ENCODE data around the gene ENPP1.

ENPP1 gene

DNA sequence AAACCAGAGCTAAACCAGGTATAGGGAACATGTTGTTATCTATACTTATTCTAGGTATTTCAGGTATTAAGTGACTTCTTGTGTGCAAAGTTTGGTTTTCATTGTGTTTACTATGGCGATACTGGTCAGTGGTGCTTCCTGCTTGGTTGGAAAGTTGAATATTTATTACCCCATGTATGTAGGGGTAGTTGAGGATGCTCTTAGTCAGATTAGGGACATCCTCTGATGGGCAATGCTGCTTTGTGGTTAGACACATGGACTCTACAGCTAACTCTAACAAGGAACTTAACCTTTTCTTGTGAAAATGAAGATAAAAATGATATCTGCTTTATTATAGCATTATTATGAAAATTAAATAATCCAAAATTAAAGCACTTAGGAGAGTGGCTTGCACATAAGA lies 44.1 kb upstream of the ENPP1 start:
- ATAC-seq, result no peak
- TF ChIP-seq, protein P1, sequence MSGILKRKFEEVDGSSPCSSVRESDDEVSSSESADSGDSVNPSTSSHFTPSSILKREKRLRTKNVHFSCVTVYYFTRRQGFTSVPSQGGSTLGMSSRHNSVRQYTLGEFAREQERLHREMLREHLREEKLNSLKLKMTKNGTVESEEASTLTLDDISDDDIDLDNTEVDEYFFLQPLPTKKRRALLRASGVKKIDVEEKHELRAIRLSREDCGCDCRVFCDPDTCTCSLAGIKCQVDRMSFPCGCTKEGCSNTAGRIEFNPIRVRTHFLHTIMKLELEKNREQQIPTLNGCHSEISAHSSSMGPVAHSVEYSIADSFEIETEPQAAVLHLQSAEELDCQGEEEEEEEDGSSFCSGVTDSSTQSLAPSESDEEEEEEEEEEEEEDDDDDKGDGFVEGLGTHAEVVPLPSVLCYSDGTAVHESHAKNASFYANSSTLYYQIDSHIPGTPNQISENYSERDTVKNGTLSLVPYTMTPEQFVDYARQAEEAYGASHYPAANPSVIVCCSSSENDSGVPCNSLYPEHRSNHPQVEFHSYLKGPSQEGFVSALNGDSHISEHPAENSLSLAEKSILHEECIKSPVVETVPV (CRISPR knock-in tag; IDR thresholded peaks at IDR 0.05), result no peak
- TF ChIP-seq OSR1 (CRISPR knock-in tag; IDR thresholded peaks at IDR 0.05) (no peak), CSDC2 (CRISPR knock-in tag; IDR thresholded peaks at IDR 0.05) (no peak), BACH2 (CRISPR knock-in tag; IDR thresholded peaks at IDR 0.05; ENCODE audit: borderline replicate concordance) (no peak), ZFP30 (CRISPR knock-in tag; IDR thresholded peaks at IDR 0.05) (no peak), ESRRG (CRISPR knock-in tag; IDR thresholded peaks at IDR 0.05) (no peak), ZNF70 (CRISPR knock-in tag; IDR thresholded peaks at IDR 0.05) (no peak), ZC3H10 (CRISPR knock-in tag; IDR thresholded peaks at IDR 0.05) (no peak)
- TF ChIP-seq, protein P2, sequence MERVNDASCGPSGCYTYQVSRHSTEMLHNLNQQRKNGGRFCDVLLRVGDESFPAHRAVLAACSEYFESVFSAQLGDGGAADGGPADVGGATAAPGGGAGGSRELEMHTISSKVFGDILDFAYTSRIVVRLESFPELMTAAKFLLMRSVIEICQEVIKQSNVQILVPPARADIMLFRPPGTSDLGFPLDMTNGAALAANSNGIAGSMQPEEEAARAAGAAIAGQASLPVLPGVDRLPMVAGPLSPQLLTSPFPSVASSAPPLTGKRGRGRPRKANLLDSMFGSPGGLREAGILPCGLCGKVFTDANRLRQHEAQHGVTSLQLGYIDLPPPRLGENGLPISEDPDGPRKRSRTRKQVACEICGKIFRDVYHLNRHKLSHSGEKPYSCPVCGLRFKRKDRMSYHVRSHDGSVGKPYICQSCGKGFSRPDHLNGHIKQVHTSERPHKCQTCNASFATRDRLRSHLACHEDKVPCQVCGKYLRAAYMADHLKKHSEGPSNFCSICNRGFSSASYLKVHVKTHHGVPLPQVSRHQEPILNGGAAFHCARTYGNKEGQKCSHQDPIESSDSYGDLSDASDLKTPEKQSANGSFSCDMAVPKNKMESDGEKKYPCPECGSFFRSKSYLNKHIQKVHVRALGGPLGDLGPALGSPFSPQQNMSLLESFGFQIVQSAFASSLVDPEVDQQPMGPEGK (CRISPR knock-in tag; IDR thresholded peaks at IDR 0.05; ENCODE audit: borderline replicate concordance), result no peak

DNA sequence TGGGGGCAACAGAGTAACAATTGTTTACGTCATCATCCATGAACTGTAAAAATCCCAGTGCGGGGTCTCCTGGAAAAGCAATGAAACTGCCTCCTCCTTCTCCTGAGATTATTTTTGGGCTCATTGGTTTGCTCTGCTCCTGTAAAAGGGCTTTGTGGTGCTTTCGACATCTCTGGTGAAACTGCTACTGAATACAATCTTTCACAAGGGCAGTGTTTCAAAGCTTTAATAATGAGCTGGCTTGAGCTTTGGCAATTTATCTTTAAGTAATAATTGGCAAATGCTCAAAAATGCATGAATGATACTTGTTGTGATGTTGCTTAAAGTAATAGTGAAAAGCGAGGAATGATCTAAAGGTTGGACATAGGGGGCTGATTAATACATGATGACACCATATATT lies 43.5 kb upstream of the ENPP1 start:
- no peak for ATAC-seq
- TF ChIP-seq ZNF565 (CRISPR knock-in tag; conservative IDR thresholded peaks at IDR 0.05; ENCODE audit: low read depth) (no peak), ZC3H10 (CRISPR knock-in tag; IDR thresholded peaks at IDR 0.05) (no peak), GLIS3 (CRISPR knock-in tag; IDR thresholded peaks at IDR 0.05) (no peak), PPARA (CRISPR knock-in tag; IDR thresholded peaks at IDR 0.05; ENCODE audit: borderline replicate concordance) (no peak), ZFP3 (CRISPR knock-in tag; IDR thresholded peaks at IDR 0.05) (no peak), ZFP30 (CRISPR knock-in tag; IDR thresholded peaks at IDR 0.05) (no peak), TOX (CRISPR knock-in tag; IDR thresholded peaks at IDR 0.05; ENCODE audit: borderline replicate concordance) (no peak), ZNF70 (CRISPR knock-in tag; IDR thresholded peaks at IDR 0.05) (no peak), TCF4 (CRISPR knock-in tag; IDR thresholded peaks at IDR 0.05; ENCODE audit: borderline replicate concordance) (no peak), SNAI2 (CRISPR knock-in tag; IDR thresholded peaks at IDR 0.05) (no peak)
- TF ChIP-seq, protein P3, sequence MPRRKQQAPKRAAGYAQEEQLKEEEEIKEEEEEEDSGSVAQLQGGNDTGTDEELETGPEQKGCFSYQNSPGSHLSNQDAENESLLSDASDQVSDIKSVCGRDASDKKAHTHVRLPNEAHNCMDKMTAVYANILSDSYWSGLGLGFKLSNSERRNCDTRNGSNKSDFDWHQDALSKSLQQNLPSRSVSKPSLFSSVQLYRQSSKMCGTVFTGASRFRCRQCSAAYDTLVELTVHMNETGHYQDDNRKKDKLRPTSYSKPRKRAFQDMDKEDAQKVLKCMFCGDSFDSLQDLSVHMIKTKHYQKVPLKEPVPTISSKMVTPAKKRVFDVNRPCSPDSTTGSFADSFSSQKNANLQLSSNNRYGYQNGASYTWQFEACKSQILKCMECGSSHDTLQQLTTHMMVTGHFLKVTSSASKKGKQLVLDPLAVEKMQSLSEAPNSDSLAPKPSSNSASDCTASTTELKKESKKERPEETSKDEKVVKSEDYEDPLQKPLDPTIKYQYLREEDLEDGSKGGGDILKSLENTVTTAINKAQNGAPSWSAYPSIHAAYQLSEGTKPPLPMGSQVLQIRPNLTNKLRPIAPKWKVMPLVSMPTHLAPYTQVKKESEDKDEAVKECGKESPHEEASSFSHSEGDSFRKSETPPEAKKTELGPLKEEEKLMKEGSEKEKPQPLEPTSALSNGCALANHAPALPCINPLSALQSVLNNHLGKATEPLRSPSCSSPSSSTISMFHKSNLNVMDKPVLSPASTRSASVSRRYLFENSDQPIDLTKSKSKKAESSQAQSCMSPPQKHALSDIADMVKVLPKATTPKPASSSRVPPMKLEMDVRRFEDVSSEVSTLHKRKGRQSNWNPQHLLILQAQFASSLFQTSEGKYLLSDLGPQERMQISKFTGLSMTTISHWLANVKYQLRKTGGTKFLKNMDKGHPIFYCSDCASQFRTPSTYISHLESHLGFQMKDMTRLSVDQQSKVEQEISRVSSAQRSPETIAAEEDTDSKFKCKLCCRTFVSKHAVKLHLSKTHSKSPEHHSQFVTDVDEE (CRISPR knock-in tag; IDR thresholded peaks at IDR 0.05), result no peak
- TF ChIP-seq, protein P2 (CRISPR knock-in tag; IDR thresholded peaks at IDR 0.05; ENCODE audit: borderline replicate concordance), result no peak

DNA sequence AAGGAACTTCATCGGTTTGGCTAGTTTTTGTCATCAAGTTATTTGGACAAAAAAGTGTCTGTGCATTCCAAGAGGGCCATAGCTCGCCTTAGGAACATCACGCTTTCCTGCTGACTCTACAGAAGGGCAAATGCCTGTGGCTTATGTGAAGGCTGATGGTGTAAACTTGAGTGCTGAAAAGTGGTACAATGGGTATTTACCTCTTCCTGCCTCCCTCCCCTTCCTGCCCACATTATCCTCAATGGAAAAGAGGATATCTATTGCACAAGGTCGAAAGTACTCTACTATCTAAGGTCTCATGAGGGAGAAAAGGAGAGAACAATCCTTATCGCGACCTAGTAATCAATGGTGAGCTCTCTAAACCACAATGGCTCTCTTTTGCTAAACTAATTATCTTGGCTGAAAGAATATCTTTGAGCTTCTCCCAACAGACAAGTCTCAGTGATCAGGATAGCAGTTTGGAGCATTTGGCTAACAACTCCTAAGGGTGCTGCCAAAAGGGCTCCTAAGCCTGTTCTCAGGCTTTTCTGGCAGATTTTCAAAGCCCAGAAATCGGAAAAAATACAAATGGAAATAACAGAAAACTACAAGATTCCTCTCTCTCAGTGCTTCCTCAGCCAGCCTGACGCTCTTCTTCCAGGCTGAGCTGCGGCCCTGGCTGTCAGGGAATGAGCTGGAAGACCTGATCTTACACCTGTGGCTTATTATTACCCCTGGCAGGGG lies 42.6 kb upstream of the ENPP1 start:
- ATAC-seq, result no peak
- TF ChIP-seq BACH2 (CRISPR knock-in tag; IDR thresholded peaks at IDR 0.05; ENCODE audit: borderline replicate concordance) (no peak), ZC3H10 (CRISPR knock-in tag; IDR thresholded peaks at IDR 0.05) (no peak), ARNTL (CRISPR knock-in tag; IDR thresholded peaks at IDR 0.05; ENCODE audit: borderline replicate concordance, low read depth) (no peak), ZNF565 (CRISPR knock-in tag; conservative IDR thresholded peaks at IDR 0.05; ENCODE audit: low read depth) (no peak), ZNF8 (CRISPR knock-in tag; IDR thresholded peaks at IDR 0.05) (no peak), ISL1 (CRISPR knock-in tag; IDR thresholded peaks at IDR 0.05) (no peak), RARB (CRISPR knock-in tag; IDR thresholded peaks at IDR 0.05) (no peak), PPARA (CRISPR knock-in tag; IDR thresholded peaks at IDR 0.05; ENCODE audit: borderline replicate concordance) (no peak), OSR1 (CRISPR knock-in tag; IDR thresholded peaks at IDR 0.05) (no peak), SNAI2 (CRISPR knock-in tag; IDR thresholded peaks at IDR 0.05) (no peak)
- TF ChIP-seq, protein P4, sequence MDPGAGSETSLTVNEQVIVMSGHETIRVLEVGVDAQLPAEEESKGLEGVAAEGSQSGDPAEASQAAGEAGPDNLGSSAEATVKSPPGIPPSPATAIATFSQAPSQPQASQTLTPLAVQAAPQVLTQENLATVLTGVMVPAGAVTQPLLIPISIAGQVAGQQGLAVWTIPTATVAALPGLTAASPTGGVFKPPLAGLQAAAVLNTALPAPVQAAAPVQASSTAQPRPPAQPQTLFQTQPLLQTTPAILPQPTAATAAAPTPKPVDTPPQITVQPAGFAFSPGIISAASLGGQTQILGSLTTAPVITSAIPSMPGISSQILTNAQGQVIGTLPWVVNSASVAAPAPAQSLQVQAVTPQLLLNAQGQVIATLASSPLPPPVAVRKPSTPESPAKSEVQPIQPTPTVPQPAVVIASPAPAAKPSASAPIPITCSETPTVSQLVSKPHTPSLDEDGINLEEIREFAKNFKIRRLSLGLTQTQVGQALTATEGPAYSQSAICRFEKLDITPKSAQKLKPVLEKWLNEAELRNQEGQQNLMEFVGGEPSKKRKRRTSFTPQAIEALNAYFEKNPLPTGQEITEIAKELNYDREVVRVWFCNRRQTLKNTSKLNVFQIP (CRISPR knock-in tag; IDR thresholded peaks at IDR 0.05; ENCODE audit: borderline replicate concordance, low read depth), result no peak
- TF ChIP-seq, protein P1 (CRISPR knock-in tag; IDR thresholded peaks at IDR 0.05), result no peak
- TF ChIP-seq, protein P2 (CRISPR knock-in tag; IDR thresholded peaks at IDR 0.05; ENCODE audit: borderline replicate concordance), result no peak

Data from SK-N-SH treated with all-trans-retinoic acid at 6 μM for 48 hours (cell line).